GM23338 (cell line): Measurements from ENCODE around the gene MAN2C1. TPM values are rescaled to one million over a fixed set of nuclear protein-coding genes. Genes with fewer than 3 reads are reported as not detected.

Experiments used
- ATAC-seq: fragments of 200-7000 bp; cut with Tn5 transposase; 3 replicates; pipeline ENCODE4 v1.9.1; 2020
- DNase-seq: peaks from one replicate; pipeline ENCODE4 v3.0.0-alpha.2; 2015; ENCODE audit warnings: low spot score
- H2AFZ ChIP-seq: fragments of 200-600 bp; sonication (generic); 2 replicates; pipeline ENCODE4 v1.8.0; 2016; ENCODE audit warnings: antibody characterized with exemption, mild to moderate bottlenecking, moderate library complexity
- H3F3A ChIP-seq: fragments of 200-600 bp; sonication (generic); replicated peaks from 2 replicates; pipeline ENCODE4 v1.8.0; 2017; ENCODE audit warnings: antibody characterized with exemption, mixed run types, low read depth
- H3K27ac ChIP-seq: fragments of 200-600 bp; sonication (generic); 2 replicates; pipeline ENCODE4 v1.6.1; 2016; ENCODE audit warnings: low read depth
- H3K27me3 ChIP-seq: fragments of 200-600 bp; sonication (generic); 2 replicates; pipeline ENCODE4 v1.8.0; 2016; ENCODE audit warnings: mild to moderate bottlenecking, mixed run types, moderate library complexity; ENCODE audit not compliant: insufficient read depth
- H3K36me3 ChIP-seq: fragments of 200-600 bp; sonication (generic); 2 replicates; pipeline ENCODE4 v1.8.0; 2016; ENCODE audit warnings: mild to moderate bottlenecking; ENCODE audit not compliant: insufficient read depth
- H3K4me1 ChIP-seq: fragments of 200-600 bp; sonication (generic); 2 replicates; pipeline ENCODE4 v1.8.0; 2016; ENCODE audit warnings: mild to moderate bottlenecking, moderate library complexity; ENCODE audit not compliant: insufficient read depth
- H3K4me2 ChIP-seq: fragments of 200-600 bp; sonication (generic); 2 replicates; pipeline ENCODE4 v1.7.1; 2017; ENCODE audit warnings: mixed run types
- H3K4me3 ChIP-seq: fragments of 200-600 bp; sonication (generic); 2 replicates; pipeline ENCODE4 v1.6.1; 2016; ENCODE audit warnings: mixed run types
- H3K79me2 ChIP-seq: fragments of 200-600 bp; sonication (generic); replicated peaks from 2 replicates; pipeline ENCODE4 v1.8.0; 2017; ENCODE audit warnings: mild to moderate bottlenecking; ENCODE audit not compliant: insufficient read depth
- H3K9me2 ChIP-seq: fragments of 200-600 bp; sonication (generic); 2 replicates; pipeline ENCODE4 v1.8.0; 2017; ENCODE audit not compliant: insufficient read depth
- H4K20me1 ChIP-seq: fragments of 200-600 bp; sonication (generic); replicated peaks from 2 replicates; pipeline ENCODE4 v1.8.0; 2017; ENCODE audit warnings: mild to moderate bottlenecking; ENCODE audit not compliant: insufficient read depth
- H3K27ac Mint-ChIP-seq: 2 replicates; pipeline ENCODE4 v1.8.0; 2020; ENCODE audit warnings: inconsistent platforms, mild to moderate bottlenecking, moderate library complexity, mixed read lengths
- H3K27me3 Mint-ChIP-seq: 3 replicates; pipeline ENCODE4 v1.8.0; 2022; ENCODE audit warnings: low read depth, mild to moderate bottlenecking, moderate library complexity, mixed read lengths, inconsistent platforms; ENCODE audit not compliant: insufficient read depth, poor library complexity
- H3K36me3 Mint-ChIP-seq: 3 replicates; pipeline ENCODE4 v1.8.0; 2021; ENCODE audit warnings: low read depth, mild to moderate bottlenecking, inconsistent platforms, moderate library complexity, mixed read lengths
- H3K4me1 Mint-ChIP-seq: 3 replicates; pipeline ENCODE4 v1.8.0; 2020; ENCODE audit warnings: mild to moderate bottlenecking, inconsistent platforms, mixed read lengths
- H3K4me3 Mint-ChIP-seq: 3 replicates; pipeline ENCODE4 v1.8.0; 2021; ENCODE audit warnings: moderate library complexity, mild to moderate bottlenecking, inconsistent platforms, mixed read lengths
- H3K9me3 Mint-ChIP-seq: 3 replicates; pipeline ENCODE4 v1.8.0; 2020; ENCODE audit warnings: moderate library complexity, mild to moderate bottlenecking, inconsistent platforms, mixed read lengths
- CREB1 ChIP-seq: fragments of 250-450 bp; sonication (Bioruptor Pico); IDR thresholded peaks from 2 replicates; pipeline ENCODE4 v1.5.0; 2020; ENCODE audit warnings: low read depth, mild to moderate bottlenecking, moderate library complexity
- CTCF ChIP-seq, 2 experiments: fragments of 200-600 bp in 1 of 2; sonication (generic) in 1 of 2; conservative IDR thresholded peaks; 2 replicates each; pipeline versions ENCODE4 v1.5.1 to v1.6.1; 2016 to 2017; ENCODE audit warnings: antibody characterized with exemption in 2 of 2, low read depth in 2 of 2, mild to moderate bottlenecking in 2 of 2, moderate library complexity in 1 of 2
- ETS1 ChIP-seq: IDR thresholded peaks from 2 replicates; pipeline ENCODE4 v1.6.1; 2016; ENCODE audit warnings: antibody characterized with exemption
- EZH2 ChIP-seq: fragments of 200-600 bp; sonication (generic); IDR thresholded peaks from one replicate; pipeline ENCODE4 v1.8.0; 2017; ENCODE audit warnings: antibody characterized with exemption, mild to moderate bottlenecking, low read depth; ENCODE audit not compliant: unreplicated experiment
- JUNB ChIP-seq: IDR thresholded peaks from one replicate; pipeline ENCODE4 v1.6.1; 2016; ENCODE audit warnings: antibody characterized with exemption; ENCODE audit not compliant: unreplicated experiment
- NANOG ChIP-seq: IDR thresholded peaks from 2 replicates; pipeline ENCODE4 v1.6.1; 2016; ENCODE audit warnings: antibody characterized with exemption, borderline replicate concordance
- POLR2AphosphoS5 ChIP-seq: IDR thresholded peaks from 2 replicates; pipeline ENCODE4 v1.6.1; 2016; ENCODE audit warnings: antibody characterized with exemption, low read depth
- REST ChIP-seq: IDR thresholded peaks from one replicate; pipeline ENCODE4 v1.6.1; 2018; ENCODE audit warnings: antibody characterized with exemption; ENCODE audit not compliant: unreplicated experiment
- STAT1 ChIP-seq: IDR thresholded peaks from one replicate; pipeline ENCODE4 v1.6.1; 2016; ENCODE audit warnings: antibody characterized with exemption; ENCODE audit not compliant: unreplicated experiment
- ZNF114 ChIP-seq: fragments of 250-450 bp; sonication (Bioruptor Pico); IDR thresholded peaks from 2 replicates; pipeline ENCODE4 v1.5.0; 2020; ENCODE audit warnings: mild to moderate bottlenecking, moderate library complexity
- ZNF331 ChIP-seq: fragments of 250-450 bp; sonication (Bioruptor Pico); IDR thresholded peaks from 2 replicates; pipeline ENCODE4 v1.5.0; 2020; ENCODE audit warnings: low read depth, mild to moderate bottlenecking, moderate library complexity
- ZNF462 ChIP-seq: fragments of 250-450 bp; sonication (Bioruptor Pico); IDR thresholded peaks from 2 replicates; pipeline ENCODE4 v1.5.0; 2020; ENCODE audit warnings: mild to moderate bottlenecking, moderate library complexity
- polyA plus RNA-seq: library from polyadenylated mRNA; unstranded; fragments of >200 nt; fragmentation: Nextera tagmentation; extraction: Ambion mirVana; gene quantifications from 2 replicates; pipeline ENCODE4 v1.2.1, GENCODE V29; 2016
- total RNA-seq: library from RNA; depleted of rRNA; stranded (reverse); fragments of >200 nt; shearing (Covaris generic); gene quantifications from 2 replicates; pipeline ENCODE4 v1.2.3, GENCODE V29; 2014

The MAN2C1 gene
- total and polyA plus RNA-seq, 2 experiments from 2014 or later: 42.3 to 129 TPM

GRCh38 chr15:75339531-75340240 lies 28.7 kb downstream of the MAN2C1 start:
- H3F3A ChIP-seq: no peaks in the 10 kb centered on the region
- no peaks in the 10 kb centered on the region for H4K20me1 ChIP-seq
- Mint-ChIP-seq H3K9me3 (peaks cover 3% of the 10 kb centered on the region; the same call in 2 of the 3 replicates), H3K27ac (no peak overlapping the region), H3K4me1 (peaks cover 16% of the 10 kb centered on the region), H3K4me3 (no peak overlapping the region), H3K27me3 (peaks cover 21% of the 10 kb centered on the region), H3K36me3 (peaks cover 14% of the 10 kb centered on the region)
- no peaks in the 10 kb centered on the region for H3K4me1 ChIP-seq
- ATAC-seq: no peak
- no peak for TF ChIP-seq EZH2
- TF ChIP-seq CREB1 (CRISPR knock-in tag): no peak
- TF ChIP-seq ZNF114 (CRISPR knock-in tag): no peak
- no peak for TF ChIP-seq ZNF462 (CRISPR knock-in tag)
- TF ChIP-seq CTCF (conservative IDR thresholded peaks at IDR 0.05; ENCODE audit: low read depth in 2 of 2): no peak
- TF ChIP-seq ETS1: no peak
- TF ChIP-seq NANOG: no peak
- no peak for TF ChIP-seq POLR2AphosphoS5
- no peak for TF ChIP-seq ZNF331 (CRISPR knock-in tag)
- no peak for TF ChIP-seq JUNB
- TF ChIP-seq STAT1: no peak
- TF ChIP-seq REST: no peak
- no peak overlapping the region for H3K4me2 ChIP-seq
- no peak for DNase-seq
- H3K36me3 ChIP-seq: no peaks in the 10 kb centered on the region
- H3K27ac ChIP-seq: no peak overlapping the region
- no peaks in the 10 kb centered on the region for H3K27me3 ChIP-seq
- H3K9me2 ChIP-seq: no peaks in the 10 kb centered on the region
- peaks cover 6% of the 10 kb centered on the region for H3K79me2 ChIP-seq
- H2AFZ ChIP-seq: no peak overlapping the region
- H3K4me3 ChIP-seq: no peak overlapping the region
